Adrenal gland (tissue), 12 donors: ENCODE data around the gene HSDL1. TPM values are rescaled to one million over a fixed set of nuclear protein-coding genes. Genes with fewer than 3 reads are reported as not detected.

Experiments
- DNase-seq, 7 donors: peaks; one replicate each; pipeline ENCODE4 v3.0.0-alpha.2; 2019 to 2020
- H3K27ac ChIP-seq, 5 donors: fragments of 200-600 bp; sonication (generic) in 4 of 5; 1 replicate in 3 of 5; 2 replicates in 2 of 5; pipeline versions ENCODE4 v1.5.1 to v1.8.0; 2016 to 2020; ENCODE audit warnings: mild to moderate bottlenecking in 1 of 5
- H3K27me3 ChIP-seq: fragments of 200-600 bp; 2 replicates; pipeline ENCODE4 v1.8.0; 2021
- H3K36me3 ChIP-seq, 2 donors: fragments of 200-600 bp; replicated peaks in 1 of 2; 1 replicate in 1 of 2; 2 replicates in 1 of 2; pipeline versions ENCODE4 v1.5.1 to v1.8.0; 2018 to 2022
- H3K4me1 ChIP-seq, 2 donors: fragments of 200-600 bp; replicated peaks in 1 of 2; 1 replicate in 1 of 2; 2 replicates in 1 of 2; pipeline versions ENCODE4 v1.5.1 to v1.8.0; 2018 to 2021
- H3K4me3 ChIP-seq, 4 donors: fragments of 200-600 bp; sonication (generic) in 3 of 4; one replicate each; pipeline ENCODE4 v1.5.1; 2016 to 2018
- H3K9me3 ChIP-seq, 3 donors: fragments of 200-600 bp; sonication (generic) in 1 of 3; replicated peaks in 1 of 3; 1 replicate in 2 of 3; 2 replicates in 1 of 3; pipeline versions ENCODE4 v1.5.1 to v1.8.0; 2016 to 2021
- CTCF ChIP-seq, 6 experiments: fragments of 450-650 bp in 4 of 6; fragments of 200-600 bp in 2 of 6; sonication (generic) in 1 of 6; IDR thresholded peaks; 1 replicate in 5 of 6; 2 replicates in 1 of 6; pipeline versions ENCODE4 v1.5.1 to v1.8.0; 2016 to 2021; ENCODE audit warnings: antibody characterized with exemption in 6 of 6, mild to moderate bottlenecking in 2 of 6, moderate library complexity in 1 of 6
- POLR2A ChIP-seq, 2 donors: fragments of 450-650 bp; IDR thresholded peaks; one replicate each; pipeline ENCODE4 v1.6.1; 2017; ENCODE audit warnings: antibody characterized with exemption in 2 of 2, mild to moderate bottlenecking in 2 of 2, moderate library complexity in 1 of 2
- WGBS, 4 donors: extraction: QIAGEN DNeasy Blood & Tissue Kit in 2 of 4; methylation state at CpG; one replicate each; pipeline versions ENCODE4 v1.1.5 to v1.1.7; 2013 to 2017; 5-methylcytosine and 5-hydroxymethylcytosine counted together
- intact Hi-C, 2 donors: fragments of 100-400 bp; cut with DNase I; formaldehyde crosslinking; loops; one replicate each; pipeline versions ENCODE4 v1.14.1 to v1.15.0; 2022 to 2023
- polyA plus RNA-seq, 3 donors: library from polyadenylated mRNA; stranded (reverse); fragments of 200-250 nt in 2 of 3; fragments of 350-450 nt in 1 of 3; fragmentation: Illumina TruSeq in 1 of 3; extraction: RNeasy Lipid Tissue Mini Kit (QIAGEN cat#74804) in 1 of 3; gene quantifications; one replicate each; pipeline ENCODE4 v1.2.3, GENCODE V29; 2013 to 2014
- total RNA-seq, 9 donors: library from RNA; depleted of rRNA in 4 of 9; stranded (reverse); fragments of >200 nt in 4 of 9; fragments of 120-200 nt in 1 of 9; fragmentation: NEBNext Ultra II Directional in 1 of 9; extraction: Animal tissue kit (Norgen Biotek cat#: 25700) in 1 of 9; gene quantifications; one replicate each; pipeline versions ENCODE4 v1.1.0 to v1.2.4, GENCODE V29; 2013 to 2023
- donor health status: healthy with polysubstance abuse.
- donor health status: Bipolar disorder and iron deficiency.
- donor health status: DM: yes; HTN: yes; CAD: no.
- donor health status: DM: no; HTN: no; CAD: no.
- donor health status: DM: no; HTN: no; CAD: no.
- donor health status: DM: yes; HTN: yes; CAD: no.

Gene HSDL1
- total and polyA plus RNA-seq, 12 donors = 18.8 to 122 (median 31.5) TPM

DNA sequence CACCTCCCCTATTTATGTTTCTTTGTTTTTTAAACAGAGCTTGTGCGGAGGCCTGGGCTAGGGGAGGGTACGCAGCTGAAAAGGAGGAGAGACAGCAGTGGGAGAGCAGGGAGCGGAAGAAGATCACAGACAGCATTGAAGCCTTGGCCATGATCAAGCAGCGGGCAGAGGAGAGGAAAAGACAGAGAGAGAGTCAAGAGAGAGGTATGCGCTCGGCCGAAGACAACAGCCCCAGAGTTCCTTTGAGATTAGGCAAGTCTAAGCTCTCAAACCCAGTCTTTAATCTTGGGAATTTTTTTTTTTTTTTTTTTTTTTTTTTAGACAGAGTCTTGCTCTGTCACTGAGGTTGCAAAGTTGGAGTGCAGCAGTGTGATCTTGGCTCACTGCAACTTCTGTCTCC lies 20.8 kb upstream of the HSDL1 start:
- intact Hi-C loops = no loop called here
- H3K27ac ChIP-seq = no peak overlapping the region
- H3K27me3 ChIP-seq = no peaks in the 10 kb centered on the region
- no peak for DNase-seq
- H3K4me1 ChIP-seq = no peaks in the 10 kb centered on the region
- no peaks in the 10 kb centered on the region for H3K36me3 ChIP-seq
- 83 to 95% (median 92%) methylated on average over 7 of the region's 7 CpGs for WGBS, 4 donors
- H3K4me3 ChIP-seq = no peak overlapping the region
- H3K9me3 ChIP-seq = no peaks in the 10 kb centered on the region
- TF ChIP-seq CTCF (IDR thresholded peaks at IDR 0.05) (no peak), POLR2A (IDR thresholded peaks at IDR 0.05) (no peak)

DNA sequence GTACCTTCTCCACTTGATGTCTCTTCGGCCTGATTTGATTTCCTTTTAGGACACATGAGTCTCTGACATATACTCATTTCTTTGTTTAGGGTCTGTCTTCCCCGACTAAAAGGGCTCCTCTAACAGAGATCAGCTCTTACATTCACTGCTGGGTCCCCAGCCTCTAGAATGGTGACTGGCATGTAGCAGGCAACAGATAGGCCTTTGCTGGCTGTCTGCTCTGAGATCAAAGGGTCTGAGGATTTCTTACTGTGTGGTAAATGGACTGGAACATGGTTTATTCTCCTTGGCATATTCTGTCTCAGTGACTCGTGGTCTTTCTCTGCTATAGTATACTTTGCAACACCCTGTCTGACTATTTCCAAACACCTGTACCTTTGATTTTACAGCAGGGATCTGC lies 16.8 kb upstream of the HSDL1 start:
- no peaks in the 10 kb centered on the region for H3K4me1 ChIP-seq
- H3K27me3 ChIP-seq = no peaks in the 10 kb centered on the region
- no peak overlapping the region for H3K27ac ChIP-seq
- H3K36me3 ChIP-seq = no peaks in the 10 kb centered on the region
- 57 to 63% (median 59%) methylated on average over 3 of the region's 3 CpGs for WGBS, 4 donors
- no peak for DNase-seq
- H3K4me3 ChIP-seq = no peak overlapping the region
- H3K9me3 ChIP-seq = no peaks in the 10 kb centered on the region
- TF ChIP-seq CTCF (IDR thresholded peaks at IDR 0.05) (no peak), POLR2A (IDR thresholded peaks at IDR 0.05) (no peak)
- intact Hi-C loops = no loop called here

DNA sequence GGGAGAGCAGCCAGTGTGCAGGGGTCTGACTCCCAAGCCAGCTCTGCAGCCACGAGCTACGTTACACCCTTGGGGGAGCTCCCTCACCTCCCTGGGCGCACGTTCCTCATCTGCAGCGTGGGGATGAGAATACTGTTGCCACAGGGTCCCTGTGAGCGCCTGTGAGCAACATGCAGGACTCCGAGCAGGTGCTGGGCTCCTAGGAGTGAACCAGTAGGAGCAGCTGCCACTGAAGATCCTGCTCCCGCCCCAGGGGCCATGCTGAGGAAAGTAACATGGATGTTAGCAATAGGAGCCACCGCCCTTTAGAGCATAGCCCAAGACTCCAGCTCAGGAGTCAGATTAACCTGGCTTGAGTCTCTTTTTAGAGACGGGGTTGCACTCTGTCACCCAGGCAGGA lies 16.1 kb upstream of the HSDL1 start:
- Histone ChIP-seq H3K27ac (no peak overlapping the region), H3K9me3 (no peaks in the 10 kb centered on the region), H3K4me1 (no peaks in the 10 kb centered on the region), H3K4me3 (no peak overlapping the region), H3K27me3 (no peaks in the 10 kb centered on the region), H3K36me3 (no peaks in the 10 kb centered on the region)
- intact Hi-C loops = no loop called here
- TF ChIP-seq POLR2A (IDR thresholded peaks at IDR 0.05) (no peak), CTCF (IDR thresholded peaks at IDR 0.05) (no peak)
- WGBS, 4 donors = 71 to 90% (median 83%) methylated on average over 6 to 10 of the region's 10 CpGs
- DNase-seq = no peak

DNA sequence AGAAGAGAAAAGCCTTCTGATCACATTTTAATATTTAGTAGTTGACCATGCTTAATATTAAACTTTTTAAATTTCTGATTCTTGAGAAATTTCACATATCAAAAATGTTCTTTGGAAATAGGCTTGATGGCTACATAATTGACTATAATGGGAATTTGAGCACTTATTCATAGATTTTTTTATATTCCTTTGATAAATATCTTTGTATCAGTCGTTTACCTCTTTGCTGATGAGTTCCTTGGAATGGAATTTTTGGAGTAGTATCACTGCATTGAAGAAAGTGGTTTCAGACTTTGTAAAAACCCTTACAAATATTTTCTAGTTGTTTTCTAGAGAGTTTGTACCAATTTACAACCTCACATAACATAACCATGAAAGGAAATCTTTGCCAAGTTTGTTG lies 14.8 kb upstream of the HSDL1 start:
- Histone ChIP-seq H3K4me1 (no peaks in the 10 kb centered on the region), H3K27me3 (no peaks in the 10 kb centered on the region), H3K27ac (no peak overlapping the region), H3K9me3 (no peaks in the 10 kb centered on the region), H3K4me3 (no peak overlapping the region), H3K36me3 (no peaks in the 10 kb centered on the region)
- no peak for DNase-seq
- TF ChIP-seq POLR2A (IDR thresholded peaks at IDR 0.05) = no peak
- intact Hi-C loops = no loop called here
- 23 to 59% (median 43%) methylated on average over 1 of the region's 1 CpG for WGBS, 4 donors

DNA sequence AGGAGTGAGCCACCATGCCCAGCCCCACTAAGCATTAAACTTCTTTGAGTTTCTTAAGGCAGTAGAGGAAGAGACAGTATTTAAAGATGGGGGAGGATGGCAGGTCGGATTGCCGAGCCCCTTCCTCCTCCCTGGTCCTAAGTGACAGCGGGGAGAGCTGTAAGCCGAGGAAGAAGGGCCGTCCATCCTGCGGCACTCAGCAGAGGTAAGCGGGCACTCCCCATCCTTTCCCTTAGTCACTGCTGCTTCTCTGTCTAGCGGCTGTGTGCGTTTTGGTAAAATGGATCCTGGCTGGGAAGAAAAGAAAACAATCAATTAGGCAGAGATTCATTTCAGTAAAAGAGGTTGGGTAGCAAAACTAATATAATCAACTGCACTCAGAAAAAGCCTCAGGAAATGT lies 14.0 kb upstream of the HSDL1 start:
- no peak for DNase-seq
- Histone ChIP-seq H3K9me3 (no peaks in the 10 kb centered on the region), H3K27me3 (no peaks in the 10 kb centered on the region), H3K4me3 (no peak overlapping the region), H3K4me1 (no peaks in the 10 kb centered on the region), H3K27ac (no peak overlapping the region), H3K36me3 (no peaks in the 10 kb centered on the region)
- TF ChIP-seq POLR2A (IDR thresholded peaks at IDR 0.05) = no peak
- no peak for TF ChIP-seq CTCF (IDR thresholded peaks at IDR 0.05)
- WGBS, 4 donors = 35 to 53% (median 43%) methylated on average over 9 of the region's 9 CpGs
- intact Hi-C loops = no loop called here
